Common myeloid progenitor, CD34-positive (primary cell): Measurements from ENCODE around the gene FAM187B.

ENCODE experiments used
- CTCF ChIA-PET: fragments of 350-600 bp; sonication (Branson Sonifier 250); formaldehyde crosslinking; loops from one replicate; lab custom pipeline; 2021; ENCODE audit warnings: antibody characterized with exemption; lab: Charles Lee
- POLR2A ChIA-PET: fragments of 350-600 bp; sonication (Branson Sonifier 250); formaldehyde crosslinking; loops from one replicate; lab custom pipeline; 2021; ENCODE audit warnings: antibody characterized with exemption; lab: Charles Lee
- DNase-seq, 3 donors: peaks; one replicate each; pipeline versions ENCODE4 v3.0.0 to v3.0.0-alpha.2; 2013
- H3K27ac ChIP-seq, 2 experiments: 1 replicate in 1 of 2; 2 replicates in 1 of 2; pipeline ENCODE4 v1.7.0; 2013; ENCODE audit warnings: inconsistent platforms in 2 of 2, low read length in 2 of 2, mild to moderate bottlenecking in 2 of 2, low read depth in 1 of 2, moderate library complexity in 1 of 2; ENCODE audit not compliant: severe bottlenecking in 2 of 2, insufficient read depth in 1 of 2, poor library complexity in 1 of 2
- H3K27me3 ChIP-seq, 5 experiments: replicated peaks in 2 of 5; 1 replicate in 3 of 5; 2 replicates in 2 of 5; pipeline versions ENCODE4 v1.6.1 to v1.7.0; 2013; ENCODE audit warnings: low read length in 4 of 5, mild to moderate bottlenecking in 2 of 5, moderate library complexity in 2 of 5, inconsistent platforms in 1 of 5; ENCODE audit not compliant: insufficient read depth in 5 of 5, control insufficient read depth in 4 of 5
- H3K36me3 ChIP-seq, 4 experiments: 1 replicate in 2 of 4; 2 replicates in 2 of 4; pipeline versions ENCODE4 v1.6.1 to v1.7.0; 2013; ENCODE audit warnings: low read length in 3 of 4, control low read depth in 1 of 4, mild to moderate bottlenecking in 1 of 4; ENCODE audit not compliant: control insufficient read depth in 4 of 4, insufficient read depth in 4 of 4
- H3K4me1 ChIP-seq, 4 experiments: 1 replicate in 3 of 4; 2 replicates in 1 of 4; pipeline versions ENCODE4 v1.6.1 to v1.7.1; 2013; ENCODE audit warnings: low read length in 3 of 4, mild to moderate bottlenecking in 3 of 4, control low read depth in 1 of 4, inconsistent platforms in 1 of 4, moderate library complexity in 1 of 4; ENCODE audit not compliant: control insufficient read depth in 4 of 4, insufficient read depth in 4 of 4; ENCODE audit errors: control extremely low read depth in 1 of 4
- H3K4me3 ChIP-seq, 7 experiments: 1 replicate in 4 of 7; 2 replicates in 3 of 7; pipeline versions ENCODE4 v1.5.1 to v1.7.0; 2013; ENCODE audit warnings: mild to moderate bottlenecking in 7 of 7, low read length in 6 of 7, moderate library complexity in 6 of 7, inconsistent platforms in 2 of 7, low read depth in 2 of 7, control low read depth in 1 of 7; ENCODE audit not compliant: insufficient read depth in 4 of 7, control insufficient read depth in 1 of 7; ENCODE audit errors: extremely low read depth in 1 of 7
- H3K9me3 ChIP-seq, 5 experiments: 1 replicate in 4 of 5; 2 replicates in 1 of 5; pipeline versions ENCODE4 v1.6.1 to v1.7.1; 2013; ENCODE audit warnings: low read length in 4 of 5, mild to moderate bottlenecking in 2 of 5, inconsistent platforms in 1 of 5, low read depth in 1 of 5, moderate library complexity in 1 of 5; ENCODE audit not compliant: control insufficient read depth in 4 of 5, insufficient read depth in 2 of 5; ENCODE audit errors: control extremely low read depth in 1 of 5
- WGBS: methylation state at CpG from one replicate; pipeline ENCODE4 v1.1.5; 2013; ENCODE audit not compliant: insufficient coverage; 5-methylcytosine and 5-hydroxymethylcytosine counted together

Gene FAM187B

GRCh38 chr19:35253316-35254286, 25.1 kb upstream of the FAM187B start:
- POLR2A ChIA-PET = no interaction called here
- Histone ChIP-seq H3K4me3 (no peak overlapping the region), H3K4me1 (peaks cover 0 to 20% (median 12%) of the 10 kb centered on the region in 4 experiments), H3K36me3 (peaks cover 0 to 9% (median 0%) of the 10 kb centered on the region in 4 experiments), H3K27ac (no peak overlapping the region), H3K9me3 (no peaks in the 10 kb centered on the region), H3K27me3 (peaks cover 0 to 15% (median 6%) of the 10 kb centered on the region in 5 experiments)
- WGBS = 89% methylated on average over 9 of the region's 9 CpGs
- DNase-seq = no peak
- CTCF ChIA-PET = interaction anchor here (2.8 kb wide), 1 partner anchor 10 kb away, joined by 10 read pairs; no protein-coding TSS in a partner anchor

DNA sequence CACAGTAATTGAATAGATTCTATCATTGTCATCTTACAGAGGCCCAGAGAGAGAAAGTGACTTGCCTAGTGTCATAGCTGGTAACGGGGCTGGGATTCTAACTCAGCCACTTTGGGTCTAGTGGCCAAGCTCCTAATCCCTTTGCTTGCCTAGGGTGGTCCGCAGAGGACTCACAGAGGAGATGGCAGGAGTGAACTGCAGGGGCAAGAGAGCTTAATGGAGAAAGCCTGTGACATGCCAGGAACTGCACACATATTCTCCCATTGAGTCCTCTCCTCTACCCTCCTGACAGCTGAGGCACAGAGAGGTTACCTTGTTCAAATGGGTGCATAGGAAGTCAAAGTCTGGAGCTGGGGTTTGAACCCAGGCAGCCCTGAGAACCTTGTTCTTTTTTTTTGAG, 22.9 kb upstream of the FAM187B start:
- CTCF ChIA-PET = interaction anchor here (0.6 to 3.2 kb wide), 7 partner anchors 11 to 110 kb away, joined by 3 to 10 read pairs (median 3); partner anchors contain the start of gene FXYD7
- H3K36me3 ChIP-seq = peaks cover 0 to 9% (median 0%) of the 10 kb centered on the region in 4 experiments
- DNase-seq = no peak
- no peak overlapping the region for H3K27ac ChIP-seq
- H3K4me1 ChIP-seq = peaks cover 0 to 30% (median 19%) of the 10 kb centered on the region in 4 experiments
- H3K4me3 ChIP-seq = no peak overlapping the region
- 81% methylated on average over 2 of the region's 2 CpGs for WGBS
- H3K9me3 ChIP-seq = no peaks in the 10 kb centered on the region
- H3K27me3 ChIP-seq = peaks cover 0 to 18% (median 6%) of the 10 kb centered on the region in 5 experiments
- POLR2A ChIA-PET = no interaction called here

GRCh38 chr19:35249848-35250711, 21.5 kb upstream of the FAM187B start:
- CTCF ChIA-PET = interaction anchor here (1.3 to 3.2 kb wide), 4 partner anchors 12 to 108 kb away, joined by 3 to 10 read pairs (median 6); partner anchors contain the start of gene FXYD7
- Histone ChIP-seq H3K4me3 (peak overlapping the region in 1 of 7 experiments; percentile 89), H3K27ac (peak overlapping the region in 1 of 2 experiments; percentile 71), H3K27me3 (peaks cover 0 to 18% (median 6%) of the 10 kb centered on the region in 5 experiments), H3K9me3 (no peaks in the 10 kb centered on the region), H3K36me3 (peaks cover 0 to 9% (median 0%) of the 10 kb centered on the region in 4 experiments), H3K4me1 (peaks cover 0 to 30% (median 19%) of the 10 kb centered on the region in 4 experiments)
- 93% methylated on average over 34 of the region's 34 CpGs for WGBS
- no peak for DNase-seq
- POLR2A ChIA-PET = no interaction called here

GRCh38 chr19:35249146-35249847, 20.8 kb upstream of the FAM187B start:
- peak overlapping the region; percentile 34 to 89 (median 75) for H3K4me3 ChIP-seq
- CTCF ChIA-PET = interaction anchor here (1.9 to 3.2 kb wide), 2 partner anchors 13 to 107 kb away, joined by 8 to 10 read pairs; partner anchors contain the start of gene FXYD7
- POLR2A ChIA-PET = no interaction called here
- WGBS = 14% methylated on average over 29 of the region's 39 CpGs
- no peak for DNase-seq
- peaks cover 0 to 18% (median 6%) of the 10 kb centered on the region in 5 experiments for H3K27me3 ChIP-seq
- H3K27ac ChIP-seq = peak overlapping the region in 1 of 2 experiments; percentile 71
- H3K9me3 ChIP-seq = peaks cover 0 to 4% (median 0%) of the 10 kb centered on the region in 5 experiments
- H3K4me1 ChIP-seq = peaks cover 0 to 30% (median 19%) of the 10 kb centered on the region in 4 experiments
- peaks cover 0 to 4% (median 0%) of the 10 kb centered on the region in 4 experiments for H3K36me3 ChIP-seq

GRCh38 chr19:35248310-35249145, 20.0 kb upstream of the FAM187B start, which contains the start of gene LSR:
Gene LSR (plus strand): TSS chr19:35249002. CDS start chr19:35249023, 21 bp downstream.
- peaks cover 0 to 4% (median 0%) of the 10 kb centered on the region in 5 experiments for H3K9me3 ChIP-seq
- H3K4me3 ChIP-seq = peak within 1 kb of the TSS; percentile 47 to 89 (median 75)
- POLR2A ChIA-PET = no interaction called here
- peaks cover 0 to 18% (median 6%) of the 10 kb centered on the region in 5 experiments for H3K27me3 ChIP-seq
- peak; percentile 52 to 72 (median 57) for DNase-seq
- H3K36me3 ChIP-seq = peaks cover 0 to 2% (median 0%) of the 10 kb centered on the region in 4 experiments
- 0% methylated on average over 50 of the region's 69 CpGs for WGBS
- CTCF ChIA-PET = interaction anchor here (1.0 kb wide), 2 partner anchors 16 to 34 kb away, joined by 3 read pairs; no protein-coding TSS in a partner anchor
- H3K4me1 ChIP-seq = peaks cover 0 to 30% (median 19%) of the 10 kb centered on the region in 4 experiments
- H3K27ac ChIP-seq = peak within 1 kb of the TSS in 1 of 2 experiments; percentile 71
